Stimulated activated CD4-positive, alpha-beta T cell treated with anti-CD3 and anti-CD28 coated beads, Interleukin-12 subunit alpha, Interleukin-12 subunit beta, amount 100 ng/mL, for 24 hours (primary cell): ENCODE results near the gene POPDC2.
"Not testable (repeated sequence)": the region's sequence is repeated elsewhere in the genome, so short reads cannot be mapped to it uniquely, and the experiment has no call there.

Source experiments
- DNase-seq, 2 experiments: peaks; one replicate each; pipeline ENCODE4 v3.0.0-alpha.2; 2020; ENCODE audit warnings: low read depth in 2 of 2

Gene POPDC2

DNA sequence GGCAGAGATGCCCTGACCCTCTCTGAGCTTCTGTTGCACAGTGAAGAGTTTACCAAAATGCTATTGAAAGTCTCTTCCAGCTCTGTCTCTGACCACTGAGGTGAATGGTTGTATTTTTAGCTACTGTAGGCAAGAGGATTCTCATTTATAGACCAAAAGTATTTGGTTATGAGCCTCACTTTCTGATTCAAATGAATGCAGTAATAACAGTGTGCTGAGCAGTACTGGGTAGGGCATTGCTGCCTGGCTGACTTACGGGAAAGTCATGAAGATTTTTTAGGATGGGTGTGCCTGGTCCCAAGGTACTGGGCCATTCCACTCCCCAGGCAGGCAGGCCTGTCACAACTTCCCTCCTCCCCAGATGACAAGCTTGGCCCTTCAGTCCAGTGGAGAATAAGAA, 47.2 kb downstream of the POPDC2 start:
- DNase-seq, result no peak

DNA sequence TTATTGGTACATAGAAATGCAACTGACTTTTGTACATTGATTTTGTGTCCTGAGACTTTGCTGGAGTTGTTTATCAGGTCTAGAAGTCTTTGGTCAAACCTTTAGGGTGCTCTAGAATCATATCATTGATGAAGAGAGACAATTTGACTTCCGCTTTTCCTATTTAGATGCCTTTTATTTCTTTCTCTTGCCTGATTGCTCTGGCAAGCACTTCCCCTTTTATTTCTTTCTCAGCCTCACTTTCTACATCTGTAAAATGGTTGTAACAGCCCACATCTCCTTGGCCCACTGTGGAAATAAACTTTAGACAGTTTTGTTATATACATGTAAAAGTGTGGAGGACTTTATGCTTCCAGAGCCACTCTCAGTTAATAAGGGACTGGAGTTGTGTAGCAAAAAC, 48.7 kb downstream of the POPDC2 start:
- no peak for DNase-seq

DNA sequence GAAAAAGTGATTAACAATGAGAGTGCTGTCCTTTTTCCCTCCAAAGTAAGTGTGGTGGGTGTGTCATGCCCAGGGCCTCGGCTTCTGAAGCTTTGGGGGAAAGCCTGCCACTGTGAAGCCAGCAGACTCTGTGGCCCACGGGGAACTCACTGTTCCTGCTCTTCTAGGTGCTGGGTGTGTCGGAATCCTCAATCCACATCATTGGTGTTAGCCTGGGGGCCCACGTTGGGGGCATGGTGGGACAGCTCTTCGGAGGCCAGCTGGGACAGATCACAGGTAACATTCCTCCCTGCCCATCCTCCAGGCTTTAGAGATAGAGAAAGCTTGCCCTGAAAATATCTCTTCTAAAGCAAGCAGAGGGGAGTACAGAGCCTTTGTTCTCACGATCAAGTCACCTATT, 51.1 kb downstream of the POPDC2 start:
- no peak for DNase-seq

DNA sequence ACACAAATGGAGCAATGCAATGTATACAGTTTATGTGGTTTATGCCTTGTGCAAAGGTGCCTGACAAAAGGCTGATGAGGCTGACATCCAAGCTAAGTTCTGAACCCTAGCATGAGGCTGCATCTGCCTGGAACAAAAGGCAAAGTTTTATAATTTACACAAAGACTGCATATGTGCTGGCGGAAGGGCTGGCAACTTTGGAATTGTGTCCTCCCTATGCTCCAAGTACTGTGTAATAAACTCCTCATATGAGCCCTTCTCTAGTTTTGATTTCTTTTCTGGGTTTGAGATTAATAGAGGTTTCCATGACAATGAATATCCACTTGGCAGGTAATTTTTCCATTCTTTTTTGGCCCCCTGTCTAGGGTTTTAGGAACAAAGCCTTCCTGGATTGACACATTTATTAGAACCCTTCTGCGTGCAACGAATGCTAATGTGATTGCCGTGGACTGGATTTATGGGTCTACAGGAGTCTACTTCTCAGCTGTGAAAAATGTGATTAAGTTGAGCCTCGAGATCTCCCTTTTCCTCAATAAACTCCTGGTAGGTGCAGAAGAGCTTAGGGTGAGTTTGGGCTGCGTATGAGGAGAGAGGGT, 51.9 kb downstream of the POPDC2 start:
- DNase-seq, result no peak

DNA sequence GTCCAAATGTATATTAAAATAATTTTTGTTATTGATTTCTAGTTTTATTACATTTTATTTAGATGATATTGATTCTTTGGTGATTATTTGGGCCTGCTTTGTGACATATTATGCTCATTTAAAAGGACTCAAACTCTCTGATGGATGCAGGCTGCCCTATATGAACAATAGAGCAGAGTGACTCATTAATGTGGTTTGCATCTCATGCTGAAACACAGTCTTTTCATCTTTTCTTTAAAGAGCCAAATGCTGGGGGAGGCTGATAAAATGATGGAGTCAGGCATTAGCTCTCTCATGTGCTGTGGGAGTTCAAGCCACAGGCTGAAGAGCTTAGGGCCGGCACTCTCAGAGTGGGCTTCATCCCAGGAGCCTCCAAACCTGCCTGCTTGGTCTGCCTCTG, 55.5 kb downstream of the POPDC2 start:
- no peak for DNase-seq

DNA sequence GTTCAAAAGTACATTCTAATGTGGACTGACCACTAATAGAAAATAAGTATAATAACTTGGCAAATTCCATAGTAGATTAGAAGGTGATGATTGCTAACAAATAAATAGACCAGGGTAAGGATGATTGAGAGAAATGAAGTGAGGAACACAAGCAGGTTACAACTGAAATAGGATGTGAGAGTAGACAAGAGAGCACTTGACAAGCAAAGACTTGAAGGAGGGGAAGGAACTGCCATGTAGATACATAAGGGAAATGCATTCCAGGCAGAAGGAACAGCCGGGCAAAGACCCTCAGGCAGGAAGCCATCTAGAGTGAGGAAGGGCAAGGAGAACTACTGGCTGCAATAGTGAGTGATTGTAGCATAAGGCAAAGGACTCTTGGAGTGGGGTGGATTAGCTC, 57.7 kb downstream of the POPDC2 start:
- no peak for DNase-seq

DNA sequence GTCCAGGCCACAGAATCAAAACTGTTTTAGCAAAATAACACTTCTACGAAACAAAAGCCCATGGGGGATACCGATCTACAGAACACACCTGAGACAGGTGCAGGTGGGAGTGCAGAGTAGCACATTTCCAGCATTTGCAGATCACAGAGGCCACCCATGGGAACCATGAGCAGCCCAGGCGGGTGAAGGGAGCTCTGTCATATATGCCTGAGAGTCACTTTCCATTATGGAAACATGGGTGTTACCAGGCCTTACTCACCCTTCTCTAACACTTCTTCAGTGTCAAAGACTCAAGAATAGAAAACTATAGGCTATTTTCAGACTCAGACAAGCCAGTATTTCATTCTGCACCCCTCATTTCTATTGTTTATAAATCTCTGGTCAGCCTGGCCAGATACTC, 59.2 kb downstream of the POPDC2 start:
- DNase-seq, result no peak

DNA sequence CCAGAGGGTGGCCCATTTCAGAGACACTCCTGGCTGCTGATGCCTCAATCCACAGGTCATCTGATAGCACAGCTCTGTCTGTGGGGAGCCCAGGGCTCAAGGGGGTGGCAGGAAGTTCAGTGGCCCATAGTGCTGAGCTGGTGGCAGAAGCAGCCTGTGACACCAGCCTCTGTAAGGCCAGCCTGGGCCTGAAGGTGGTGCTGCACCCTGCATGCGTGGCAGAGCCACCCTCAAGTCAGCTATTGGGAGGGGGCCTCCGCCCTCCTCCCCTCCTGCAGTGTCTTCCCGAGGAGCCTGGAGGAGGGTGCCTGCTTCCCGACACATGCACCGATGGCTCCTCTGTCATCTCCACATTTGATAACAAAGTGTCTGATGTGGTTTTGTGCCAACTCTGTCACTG, 59.7 kb downstream of the POPDC2 start:
- DNase-seq, result peak in 1 of 2 experiments; percentile 6

DNA sequence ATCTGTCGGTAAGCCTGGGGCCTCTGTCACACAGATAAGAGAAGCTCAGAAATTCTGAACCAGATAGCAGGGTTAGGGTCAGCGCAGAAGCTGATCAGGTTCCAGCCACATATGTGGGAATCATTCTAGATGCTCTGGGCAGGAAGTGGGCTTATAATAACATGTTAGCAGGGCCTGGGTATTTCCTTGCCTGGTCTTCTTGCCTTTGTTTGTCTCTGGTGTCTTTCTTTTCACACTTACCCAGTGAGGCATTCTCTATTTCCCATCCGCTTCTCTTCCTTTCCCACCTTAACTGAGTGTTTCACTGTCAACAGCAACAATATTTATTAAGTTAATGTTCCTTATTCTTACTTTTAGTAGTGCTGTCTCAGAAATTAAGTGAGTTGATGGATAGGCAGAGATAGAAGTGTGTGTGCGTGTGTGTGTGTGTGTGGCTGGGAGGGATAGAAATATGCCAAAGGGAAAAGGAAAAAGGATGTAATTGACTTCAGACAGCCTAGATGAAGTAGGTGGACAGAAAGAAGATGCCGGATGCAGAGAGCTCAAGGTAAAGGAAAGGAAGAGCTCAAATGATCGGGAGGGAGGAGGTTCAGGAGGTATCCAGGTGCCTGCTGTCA, 60.7 kb downstream of the POPDC2 start:
- no peak for DNase-seq

DNA sequence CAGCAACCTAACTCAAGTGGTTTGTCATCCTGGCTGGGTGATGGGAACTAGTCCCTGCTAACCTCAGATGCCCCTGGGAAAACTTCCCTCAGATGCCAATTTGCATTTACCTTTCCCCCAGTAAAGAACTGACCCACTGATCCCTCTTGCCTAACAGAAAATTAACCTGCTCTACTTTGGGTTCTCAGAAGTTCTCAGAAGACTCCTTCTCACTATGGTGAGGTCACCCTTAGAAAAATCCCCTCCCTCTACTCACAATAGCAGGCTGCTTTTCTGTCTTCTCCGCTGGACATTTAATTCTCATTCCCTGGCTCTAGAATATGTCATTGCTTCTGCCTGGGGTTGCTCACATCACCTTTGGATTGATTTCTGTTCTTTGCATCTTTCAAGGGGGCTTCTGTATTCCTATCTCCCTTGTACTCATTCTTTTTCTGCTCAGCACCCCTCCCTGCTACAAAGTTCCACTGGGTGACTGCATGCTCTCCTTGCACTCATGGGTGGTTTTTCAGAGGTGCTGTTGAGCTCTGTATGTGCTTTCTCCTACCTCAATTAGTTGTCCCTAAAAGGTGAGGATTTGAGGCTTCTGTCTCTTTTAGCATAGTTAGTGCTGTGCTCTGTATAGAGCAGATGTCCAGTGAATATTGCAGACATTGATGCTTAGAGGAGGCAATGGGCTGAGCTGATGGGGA, 61.8 kb downstream of the POPDC2 start:
- no peak for DNase-seq

DNA sequence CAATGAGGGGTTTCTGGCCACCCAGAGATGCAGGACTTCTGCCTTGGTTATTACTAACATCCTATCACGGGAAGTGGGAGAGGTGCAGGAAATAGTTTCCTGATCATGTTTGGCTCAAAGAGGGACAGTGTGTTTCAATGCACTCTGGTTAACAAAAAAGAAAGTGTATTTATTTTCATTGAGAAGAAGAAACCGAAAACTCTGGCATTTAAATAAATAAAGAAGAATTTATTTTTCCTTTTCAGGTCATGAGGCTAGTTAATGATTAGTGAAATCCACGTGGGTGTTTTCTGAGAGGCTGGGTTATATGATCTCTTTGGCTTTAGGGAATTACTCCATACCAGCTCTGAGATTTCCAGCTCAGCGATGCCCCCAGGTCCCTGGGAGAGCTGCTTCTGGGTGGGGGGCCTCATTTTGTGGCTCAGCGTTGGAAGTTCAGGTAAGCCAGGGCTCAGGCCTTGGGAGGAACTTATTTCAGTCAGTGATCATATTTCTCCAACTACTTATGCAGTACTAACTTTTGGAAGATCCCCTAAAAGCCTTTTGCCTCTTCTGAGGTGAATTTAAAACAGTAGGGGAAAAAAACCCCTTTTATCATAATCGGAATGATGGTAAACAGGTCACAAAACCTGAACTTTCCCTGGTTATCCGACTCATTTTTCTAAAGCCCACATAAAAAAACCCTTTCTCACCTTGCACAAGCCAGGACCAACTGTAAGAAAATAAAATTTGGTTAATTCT, 62.7 kb downstream of the POPDC2 start, which contains the start of gene PLA1A:
TSS of gene PLA1A (plus strand) at position 338 of the 741 bp plus-strand sequence. CDS start at position 367, 29 bp downstream.
- DNase-seq, result no peak

DNA sequence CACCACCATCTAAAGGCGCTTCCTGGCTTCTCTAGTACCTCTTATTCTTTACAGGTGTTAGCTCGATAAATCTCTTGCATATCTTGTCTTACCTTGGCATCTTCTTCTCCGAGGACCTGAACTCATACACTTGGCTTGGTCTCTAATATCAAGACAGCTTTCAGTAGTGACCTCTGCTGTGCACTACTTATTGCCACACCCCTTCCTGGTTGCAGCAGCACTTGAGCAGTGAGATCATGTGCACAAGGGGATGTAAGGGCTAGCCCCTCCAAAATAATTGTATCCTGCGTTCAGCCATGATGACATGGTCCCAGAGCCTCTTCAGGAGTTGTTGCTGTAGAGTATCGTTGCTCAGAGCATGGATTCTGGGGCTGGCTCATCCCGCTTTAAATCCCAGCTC, 64.0 kb downstream of the POPDC2 start:
- no peak for DNase-seq

DNA sequence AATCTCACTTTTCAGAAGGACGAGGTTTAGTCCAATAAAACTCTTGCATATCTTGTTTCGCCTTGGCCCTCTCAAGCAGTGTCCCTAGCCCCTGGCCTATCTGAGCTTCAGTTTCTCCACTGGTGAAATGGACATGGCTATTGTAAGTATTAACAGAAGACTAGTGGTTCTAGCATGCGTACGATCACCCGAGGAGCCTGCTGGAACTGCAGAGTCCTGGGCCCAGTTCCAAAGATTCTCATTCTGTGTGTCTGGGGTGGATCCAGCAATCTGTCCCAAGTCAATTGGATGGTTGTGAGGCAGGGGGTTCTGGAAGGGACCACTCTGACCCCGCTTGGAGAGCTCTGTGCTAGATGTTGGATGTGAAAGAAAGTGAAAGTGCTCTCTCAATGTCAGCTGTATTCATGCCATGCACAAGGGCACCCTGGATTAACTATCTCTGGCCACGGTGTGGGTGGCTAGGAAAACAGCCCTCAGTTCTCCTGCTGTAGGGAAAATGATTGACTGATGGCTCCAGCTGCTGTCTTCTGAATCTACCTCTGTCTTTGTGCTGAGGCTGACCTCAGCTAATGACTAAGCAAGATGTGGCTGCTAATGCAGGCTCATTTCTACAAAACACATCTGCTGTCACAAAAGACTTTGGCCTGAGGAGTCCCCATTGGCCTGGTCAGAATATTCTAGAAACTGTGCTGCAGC, 64.6 kb downstream of the POPDC2 start:
- DNase-seq, result no peak

DNA sequence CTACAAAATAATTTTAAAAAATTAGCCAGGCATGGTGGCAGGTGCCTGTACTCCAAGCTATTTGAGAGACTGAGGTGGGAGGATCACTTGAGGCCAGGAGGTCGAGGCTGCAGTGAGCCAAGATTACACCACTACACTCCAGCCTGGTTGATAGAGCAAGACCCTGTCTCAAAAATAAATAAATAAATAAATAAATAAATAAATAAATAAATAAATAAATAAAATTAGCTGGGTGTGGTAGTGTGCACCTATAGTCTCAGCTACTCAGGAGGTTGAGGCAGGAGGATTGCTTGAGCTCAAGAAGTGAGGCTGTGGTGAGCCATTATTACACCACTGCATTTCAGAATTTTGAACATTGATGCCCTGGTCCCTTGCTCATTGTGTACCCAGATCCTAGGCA, 65.5 kb downstream of the POPDC2 start:
- not testable (repeated sequence) for DNase-seq

DNA sequence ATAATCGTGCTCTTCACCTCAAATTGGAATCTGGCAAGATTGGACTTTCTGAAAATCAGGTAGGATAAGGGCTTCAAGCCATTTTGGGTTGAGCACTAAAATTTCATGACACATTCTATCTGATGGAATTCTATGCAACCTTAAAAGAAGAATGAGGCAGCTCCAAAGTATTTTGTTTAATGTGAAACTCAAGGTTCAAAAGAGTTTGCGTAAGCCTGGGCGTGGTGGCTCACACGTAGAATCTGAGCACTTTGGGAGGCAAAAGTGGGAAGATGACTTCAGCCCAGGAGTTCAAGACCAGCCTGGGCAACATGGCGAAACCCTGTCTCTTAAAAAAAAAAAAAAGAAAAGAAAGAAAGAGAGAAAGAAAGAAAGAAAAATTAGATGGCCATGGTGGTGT, 66.3 kb downstream of the POPDC2 start:
- no peak for DNase-seq

DNA sequence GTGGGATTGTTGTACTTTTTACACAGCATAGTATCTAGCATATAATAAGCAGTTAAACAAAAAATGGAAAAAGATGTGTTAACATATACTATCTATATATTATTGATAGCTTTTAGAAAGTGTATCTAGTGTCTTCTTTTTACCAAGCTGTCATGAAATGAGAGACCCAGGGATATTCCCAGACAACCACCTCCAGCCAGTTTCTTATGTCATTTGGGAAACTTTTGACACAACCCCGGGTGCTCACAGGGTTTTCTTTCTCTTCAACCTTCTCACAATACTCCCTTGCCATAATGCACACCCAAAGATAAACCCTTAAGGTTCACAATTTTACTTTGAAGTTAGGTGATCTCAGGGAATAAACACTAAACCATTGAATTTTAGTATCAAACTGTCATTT, 67.5 kb downstream of the POPDC2 start:
- DNase-seq, result no peak
